ENCODE data around the gene ZSCAN30.
"Not testable (repeated sequence)": the region's sequence is repeated elsewhere in the genome, so short reads cannot be mapped to it uniquely, and the experiment has no call there.

GRCh38 chr18:35216611-35217010, 73.4 kb downstream of the ZSCAN30 start:
- TF ChIP-seq AFF4 (CRISPR knock-in tag; IDR thresholded peaks at IDR 0.05); SIN3A (IDR thresholded peaks at IDR 0.05; ENCODE audit: borderline replicate concordance, low read depth, low read length); KDM5A (IDR thresholded peaks at IDR 0.05; ENCODE audit: borderline replicate concordance, low read length); HNRNPH1 (optimal IDR thresholded peaks at IDR 0.05; ENCODE audit: low read depth, low read length); E2F2 (CRISPR knock-in tag; IDR thresholded peaks at IDR 0.05; ENCODE audit: borderline replicate concordance); NCOA2 (CRISPR knock-in tag; IDR thresholded peaks at IDR 0.05); GABPA (IDR thresholded peaks at IDR 0.05; ENCODE audit: low read depth, low read length); GABPA (CRISPR knock-in tag; IDR thresholded peaks at IDR 0.05; ENCODE audit: low read depth); EP300 (IDR thresholded peaks at IDR 0.05; ENCODE audit: low read depth in 2 of 2, low read length in 2 of 2); EP300 (CRISPR knock-in tag; IDR thresholded peaks at IDR 0.05; ENCODE audit: borderline replicate concordance); PRDM10 (CRISPR knock-in tag; IDR thresholded peaks at IDR 0.05; ENCODE audit: low read depth); WIZ (CRISPR knock-in tag; IDR thresholded peaks at IDR 0.05); CTCF (CRISPR knock-in tag; IDR thresholded peaks at IDR 0.05); KAT7 (CRISPR knock-in tag; IDR thresholded peaks at IDR 0.05; ENCODE audit: borderline replicate concordance); HCFC1 (IDR thresholded peaks at IDR 0.05; ENCODE audit: low read depth, low read length): not testable (repeated sequence)

Data from HepG2 (cell line).